Measurements from ENCODE around the gene MT1B.
"Not testable (repeated sequence)": the region's sequence is repeated elsewhere in the genome, so short reads cannot be mapped to it uniquely, and the experiment has no call there.

DNA sequence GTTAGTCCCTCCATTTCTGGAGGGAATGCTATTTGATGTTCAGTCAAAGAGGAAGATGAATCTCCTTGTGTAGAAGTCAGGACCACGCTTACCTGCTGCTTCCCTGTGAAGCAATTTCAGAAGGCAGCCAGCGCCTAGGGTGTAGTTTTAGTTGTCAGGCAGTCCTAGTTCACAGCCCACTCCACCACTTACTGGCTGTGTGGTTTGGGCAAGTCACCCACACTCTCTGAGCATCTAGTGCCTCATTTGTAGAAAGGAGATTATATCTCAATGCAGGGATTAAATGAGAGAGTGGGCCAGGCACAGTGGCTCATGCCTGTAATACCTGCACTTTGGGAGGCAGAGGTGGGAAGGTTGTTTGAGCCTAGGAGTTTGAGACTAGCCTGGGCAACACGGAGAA is 20.5 kb downstream of the MT1B start:
- TF ChIP-seq, protein P1, sequence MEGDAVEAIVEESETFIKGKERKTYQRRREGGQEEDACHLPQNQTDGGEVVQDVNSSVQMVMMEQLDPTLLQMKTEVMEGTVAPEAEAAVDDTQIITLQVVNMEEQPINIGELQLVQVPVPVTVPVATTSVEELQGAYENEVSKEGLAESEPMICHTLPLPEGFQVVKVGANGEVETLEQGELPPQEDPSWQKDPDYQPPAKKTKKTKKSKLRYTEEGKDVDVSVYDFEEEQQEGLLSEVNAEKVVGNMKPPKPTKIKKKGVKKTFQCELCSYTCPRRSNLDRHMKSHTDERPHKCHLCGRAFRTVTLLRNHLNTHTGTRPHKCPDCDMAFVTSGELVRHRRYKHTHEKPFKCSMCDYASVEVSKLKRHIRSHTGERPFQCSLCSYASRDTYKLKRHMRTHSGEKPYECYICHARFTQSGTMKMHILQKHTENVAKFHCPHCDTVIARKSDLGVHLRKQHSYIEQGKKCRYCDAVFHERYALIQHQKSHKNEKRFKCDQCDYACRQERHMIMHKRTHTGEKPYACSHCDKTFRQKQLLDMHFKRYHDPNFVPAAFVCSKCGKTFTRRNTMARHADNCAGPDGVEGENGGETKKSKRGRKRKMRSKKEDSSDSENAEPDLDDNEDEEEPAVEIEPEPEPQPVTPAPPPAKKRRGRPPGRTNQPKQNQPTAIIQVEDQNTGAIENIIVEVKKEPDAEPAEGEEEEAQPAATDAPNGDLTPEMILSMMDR (IDR thresholded peaks at IDR 0.05): not testable (repeated sequence)
- not testable (repeated sequence) for TF ChIP-seq POLR2A (IDR thresholded peaks at IDR 0.05)

All from esophagus squamous epithelium (tissue), 4 donors.